ENCODE data around the gene CRTC1.

CRTC1 gene

GRCh38 chr19:18654469-18654868 is 29.0 kb upstream of the CRTC1 start:
- no peak for DNase-seq

GRCh38 chr19:18655173-18655844 is 28.2 kb upstream of the CRTC1 start:
- DNase-seq = no peak

- DNase-seq = no peak
Measured at GRCh38 chr19:18656337-18657086, 27.0 kb upstream of the CRTC1 start.

GRCh38 chr19:18657590-18658365 is 25.7 kb upstream of the CRTC1 start:
- peak; percentile 54 for DNase-seq

GRCh38 chr19:18658366-18658855 is 25.1 kb upstream of the CRTC1 start:
- DNase-seq = no peak

GRCh38 chr19:18659281-18660050 is 24.0 kb upstream of the CRTC1 start:
- peak; percentile 79 for DNase-seq

- no peak for DNase-seq
Measured at GRCh38 chr19:18660051-18660910, 23.2 kb upstream of the CRTC1 start.

GRCh38 chr19:18660939-18661670 is 22.4 kb upstream of the CRTC1 start:
- DNase-seq = no peak

- DNase-seq = no peak
Measured at GRCh38 chr19:18662972-18663732, 20.3 kb upstream of the CRTC1 start.

GRCh38 chr19:18663940-18664530 is 19.4 kb upstream of the CRTC1 start:
- DNase-seq = peak; percentile 46

- no peak for DNase-seq
Measured at GRCh38 chr19:18665771-18666202, 17.7 kb upstream of the CRTC1 start.

GRCh38 chr19:18666317-18666716 is 17.2 kb upstream of the CRTC1 start:
- no peak for DNase-seq

GRCh38 chr19:18666784-18667183 is 16.7 kb upstream of the CRTC1 start:
- DNase-seq = no peak

- DNase-seq = no peak
Measured at GRCh38 chr19:18667531-18668251, 15.8 kb upstream of the CRTC1 start.

- no peak for DNase-seq
Measured at GRCh38 chr19:18668252-18668631, 15.2 kb upstream of the CRTC1 start.

- DNase-seq = no peak
Measured at GRCh38 chr19:18668744-18669523, 14.5 kb upstream of the CRTC1 start.

GRCh38 chr19:18669524-18669817 is 14.0 kb upstream of the CRTC1 start:
- no peak for DNase-seq

GRCh38 chr19:18669883-18670282 is 13.6 kb upstream of the CRTC1 start:
- no peak for DNase-seq

GRCh38 chr19:18670312-18670711 is 13.2 kb upstream of the CRTC1 start:
- no peak for DNase-seq

Measured in NCI-H82 (cell line).